Hepatocyte (in vitro differentiated cells): Measurements from ENCODE around the gene CSF1R. TPM values are rescaled to one million over a fixed set of nuclear protein-coding genes. Genes with fewer than 3 reads are reported as not detected.

Experiments
- DNase-seq: peaks from one replicate; pipeline ENCODE4 v3.0.0-alpha.2; 2016; ENCODE audit warnings: low spot score
- H2AFZ ChIP-seq: fragments of 200-600 bp; sonication (generic); 2 replicates; pipeline ENCODE4 v1.6.0; 2016; ENCODE audit warnings: antibody characterized with exemption, mild to moderate bottlenecking
- H3K27ac ChIP-seq: fragments of 200-600 bp; sonication (generic); 2 replicates; pipeline ENCODE4 v1.5.1; 2016; ENCODE audit warnings: mild to moderate bottlenecking
- H3K27me3 ChIP-seq: fragments of 200-600 bp; sonication (generic); 2 replicates; pipeline ENCODE4 v1.6.1; 2016
- H3K36me3 ChIP-seq: fragments of 200-600 bp; sonication (generic); replicated peaks from 2 replicates; pipeline ENCODE4 v1.5.1; 2016; ENCODE audit warnings: low read depth; ENCODE audit not compliant: insufficient read depth
- H3K4me1 ChIP-seq: fragments of 200-600 bp; sonication (generic); 2 replicates; pipeline ENCODE4 v1.5.1; 2016; ENCODE audit warnings: mild to moderate bottlenecking, moderate library complexity; ENCODE audit not compliant: insufficient read depth
- H3K4me2 ChIP-seq: fragments of 200-600 bp; sonication (generic); 2 replicates; pipeline ENCODE4 v1.6.0; 2016
- H3K4me3 ChIP-seq: fragments of 200-600 bp; sonication (generic); 2 replicates; pipeline ENCODE4 v1.5.1; 2016; ENCODE audit warnings: mild to moderate bottlenecking
- H3K79me2 ChIP-seq: fragments of 200-600 bp; sonication (generic); 2 replicates; pipeline ENCODE4 v1.6.0; 2017; ENCODE audit warnings: mild to moderate bottlenecking
- H3K9me2 ChIP-seq: fragments of 200-600 bp; sonication (generic); replicated peaks from 2 replicates; pipeline ENCODE4 v1.6.0; 2017; ENCODE audit warnings: mild to moderate bottlenecking; ENCODE audit not compliant: insufficient read depth
- H3K9me3 ChIP-seq: fragments of 200-600 bp; sonication (generic); 2 replicates; pipeline ENCODE4 v1.5.1; 2016; ENCODE audit warnings: low read depth, mild to moderate bottlenecking
- H4K20me1 ChIP-seq: fragments of 200-600 bp; sonication (generic); 2 replicates; pipeline ENCODE4 v1.6.0; 2016; ENCODE audit warnings: mild to moderate bottlenecking; ENCODE audit not compliant: insufficient read depth, poor library complexity, severe bottlenecking
- EZH2 ChIP-seq: fragments of 200-600 bp; sonication (generic); IDR thresholded peaks from 2 replicates; pipeline ENCODE4 v1.6.1; 2016; ENCODE audit warnings: antibody characterized with exemption, mild to moderate bottlenecking, borderline replicate concordance
- EZH2phosphoT487 ChIP-seq: fragments of 200-600 bp; sonication (generic); IDR thresholded peaks from one replicate; pipeline ENCODE4 v1.6.1; 2018; ENCODE audit warnings: antibody characterized with exemption, mild to moderate bottlenecking, low read depth, moderate library complexity; ENCODE audit not compliant: unreplicated experiment, severe bottlenecking
- WGBS: methylation state at CpG from one replicate; pipeline ENCODE4 v1.1.6; 2016; ENCODE audit warnings: low lambda C conversion rate; ENCODE audit errors: missing lambda C conversion rate; 5-methylcytosine and 5-hydroxymethylcytosine counted together
- polyA plus RNA-seq: library from polyadenylated mRNA; unstranded; fragments of >200 nt; fragmentation: Nextera tagmentation; extraction: Ambion mirVana; gene quantifications from 2 replicates; pipeline ENCODE4 v1.2.1, GENCODE V29; 2016
- small RNA-seq: library from RNA; depleted of rRNA; stranded (forward); fragments of <200 nt; gene quantifications from one replicate; pipeline ENCODE3, GENCODE V24; 2014
- total RNA-seq: library from RNA; depleted of rRNA; stranded (reverse); fragments of >200 nt; gene quantifications from 2 replicates; pipeline ENCODE4 v1.2.3, GENCODE V29; 2014
- TF ChIP-seq, protein P1 (sequence below): fragments of 200-600 bp; sonication (generic); IDR thresholded peaks from 2 replicates; pipeline ENCODE4 v1.5.1; 2016; ENCODE audit warnings: antibody characterized with exemption, mild to moderate bottlenecking; ENCODE audit not compliant: poor library complexity

CSF1R gene
- total and polyA plus RNA-seq, 2 experiments from 2014 or later: 3.6 to 4.7 TPM

DNA sequence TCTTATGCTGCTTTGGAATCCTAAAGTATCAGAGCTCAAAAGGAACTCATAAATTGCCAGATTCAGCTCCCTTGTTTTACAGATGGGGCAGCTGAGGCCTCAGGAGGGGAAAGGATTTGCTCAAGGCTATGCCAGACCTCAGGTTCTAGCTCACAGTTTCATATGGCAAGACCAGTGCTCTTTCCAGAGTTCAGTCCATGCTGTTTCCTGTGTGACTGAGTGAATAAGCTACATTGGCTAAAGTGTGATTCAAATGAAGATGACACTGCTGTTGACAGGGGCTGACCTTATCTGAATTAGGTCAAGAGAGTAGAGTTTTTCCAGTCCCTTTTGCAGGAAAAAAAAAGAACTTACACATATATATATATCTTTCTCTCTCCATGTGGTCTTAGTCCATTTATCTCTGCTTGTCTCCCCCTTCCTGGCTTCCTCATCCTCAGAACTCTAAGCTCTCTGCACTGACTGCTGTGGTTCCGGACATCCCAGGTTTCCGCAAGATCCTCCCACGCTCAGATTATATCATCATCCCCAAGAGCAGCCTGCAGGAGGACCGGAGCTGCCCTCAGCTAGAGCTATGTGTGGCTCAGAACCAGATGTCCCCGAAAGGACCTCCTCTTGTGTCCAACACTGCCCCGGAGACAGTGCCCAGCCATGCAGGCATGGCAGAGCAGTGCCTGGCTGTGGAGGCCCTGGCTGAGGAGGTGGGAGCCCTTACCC, 76.5 kb downstream of the CSF1R start:
- Histone ChIP-seq H3K4me1 (peaks cover 4% of the 10 kb centered on the region), H3K4me3 (no peak overlapping the region), H3K27me3 (no peaks in the 10 kb centered on the region), H3K36me3 (peaks cover 7% of the 10 kb centered on the region), H2AFZ (no peak overlapping the region), H3K9me3 (no peaks in the 10 kb centered on the region), H3K27ac (no peak overlapping the region), H3K4me2 (no peak overlapping the region), H3K9me2 (no peaks in the 10 kb centered on the region), H3K79me2 (peaks cover 49% of the 10 kb centered on the region), H4K20me1 (no peaks in the 10 kb centered on the region)
- no peak for DNase-seq
- 90% methylated on average over 6 of the region's 6 CpGs for WGBS
- TF ChIP-seq EZH2: no peak
- TF ChIP-seq, protein P1, sequence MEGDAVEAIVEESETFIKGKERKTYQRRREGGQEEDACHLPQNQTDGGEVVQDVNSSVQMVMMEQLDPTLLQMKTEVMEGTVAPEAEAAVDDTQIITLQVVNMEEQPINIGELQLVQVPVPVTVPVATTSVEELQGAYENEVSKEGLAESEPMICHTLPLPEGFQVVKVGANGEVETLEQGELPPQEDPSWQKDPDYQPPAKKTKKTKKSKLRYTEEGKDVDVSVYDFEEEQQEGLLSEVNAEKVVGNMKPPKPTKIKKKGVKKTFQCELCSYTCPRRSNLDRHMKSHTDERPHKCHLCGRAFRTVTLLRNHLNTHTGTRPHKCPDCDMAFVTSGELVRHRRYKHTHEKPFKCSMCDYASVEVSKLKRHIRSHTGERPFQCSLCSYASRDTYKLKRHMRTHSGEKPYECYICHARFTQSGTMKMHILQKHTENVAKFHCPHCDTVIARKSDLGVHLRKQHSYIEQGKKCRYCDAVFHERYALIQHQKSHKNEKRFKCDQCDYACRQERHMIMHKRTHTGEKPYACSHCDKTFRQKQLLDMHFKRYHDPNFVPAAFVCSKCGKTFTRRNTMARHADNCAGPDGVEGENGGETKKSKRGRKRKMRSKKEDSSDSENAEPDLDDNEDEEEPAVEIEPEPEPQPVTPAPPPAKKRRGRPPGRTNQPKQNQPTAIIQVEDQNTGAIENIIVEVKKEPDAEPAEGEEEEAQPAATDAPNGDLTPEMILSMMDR: no peak

DNA sequence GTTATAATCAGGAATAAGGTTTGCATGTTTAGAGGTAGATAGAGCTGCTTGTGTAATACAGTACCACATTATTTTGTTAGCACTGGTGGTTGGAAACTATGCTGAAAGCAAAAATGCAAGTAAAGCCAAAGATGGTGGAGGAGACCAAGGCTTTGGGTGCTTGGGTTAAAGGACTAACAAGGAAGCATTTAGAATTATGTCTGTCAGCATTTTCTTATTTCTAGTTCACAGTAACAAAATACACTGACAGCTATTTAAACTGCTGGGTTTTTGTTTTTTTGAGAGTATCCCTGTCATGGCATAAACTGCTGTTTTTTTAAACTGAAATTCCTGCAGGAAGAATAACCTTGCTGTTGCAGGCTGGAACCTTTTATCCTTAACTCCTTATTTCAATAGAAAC, 79.3 kb downstream of the CSF1R start:
- H3K9me2 ChIP-seq: no peaks in the 10 kb centered on the region
- H2AFZ ChIP-seq: no peak overlapping the region
- no peak overlapping the region for H3K4me3 ChIP-seq
- no peaks in the 10 kb centered on the region for H3K9me3 ChIP-seq
- TF ChIP-seq EZH2 (no peak), EZH2phosphoT487 (no peak)
- TF ChIP-seq, protein P1: no peak
- H3K27me3 ChIP-seq: no peaks in the 10 kb centered on the region
- no peak overlapping the region for H3K27ac ChIP-seq
- H3K4me1 ChIP-seq: peaks cover 12% of the 10 kb centered on the region
- DNase-seq: no peak
- no peak overlapping the region for H3K4me2 ChIP-seq
- H3K36me3 ChIP-seq: peaks cover 4% of the 10 kb centered on the region
- H3K79me2 ChIP-seq: peaks cover 75% of the 10 kb centered on the region
- H4K20me1 ChIP-seq: peaks cover 21% of the 10 kb centered on the region

DNA sequence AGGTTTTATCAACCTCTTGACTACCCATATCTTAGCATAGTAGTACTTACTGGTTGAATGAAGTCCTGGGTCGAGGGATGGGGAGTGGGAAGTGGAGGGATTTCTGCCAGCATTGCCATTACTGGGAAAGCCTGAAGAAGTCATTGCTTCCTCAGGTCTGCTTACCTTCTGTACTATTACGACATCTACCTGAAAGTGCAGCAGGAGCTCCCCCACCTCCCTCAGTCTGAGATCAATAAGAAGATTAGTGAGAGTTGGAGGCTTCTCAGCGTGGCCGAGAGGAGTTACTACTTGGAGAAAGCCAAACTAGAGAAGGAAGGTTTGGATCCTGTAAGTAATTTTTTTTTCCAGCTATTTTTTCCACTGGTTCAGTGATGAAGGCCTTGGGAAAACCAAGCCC, 80.0 kb downstream of the CSF1R start:
- WGBS: 79% methylated on average over 4 of the region's 4 CpGs
- H3K27ac ChIP-seq: no peak overlapping the region
- H3K9me3 ChIP-seq: no peaks in the 10 kb centered on the region
- no peaks in the 10 kb centered on the region for H3K27me3 ChIP-seq
- H3K79me2 ChIP-seq: peaks cover 81% of the 10 kb centered on the region
- H3K4me2 ChIP-seq: no peak overlapping the region
- H3K4me3 ChIP-seq: no peak overlapping the region
- no peak overlapping the region for H2AFZ ChIP-seq
- H3K4me1 ChIP-seq: peaks cover 14% of the 10 kb centered on the region
- H3K9me2 ChIP-seq: no peaks in the 10 kb centered on the region
- TF ChIP-seq EZH2: no peak
- no peak for TF ChIP-seq EZH2phosphoT487
- TF ChIP-seq, protein P1: no peak
- peaks cover 4% of the 10 kb centered on the region for H3K36me3 ChIP-seq
- no peak for DNase-seq
- peaks cover 23% of the 10 kb centered on the region for H4K20me1 ChIP-seq

Small RNA genes lying within 50 kb of the gene (small RNA-seq; reads per million reads assigned to genes)
- gene RF00019: not detected

Other genes with a start within 250 kb of the CSF1R start
- gene PDE6A, start 141.8 kb downstream of the CSF1R start, total RNA-seq: 3.6 and 4.6 TPM in 2 replicates
- 3.7 and 3.9 TPM in 2 replicates for gene PDE6A, start 141.8 kb downstream of the CSF1R start, polyA plus RNA-seq
- gene SLC26A2, start 125.8 kb downstream of the CSF1R start, total RNA-seq: 160 TPM in 2 replicates
- gene SLC26A2, start 125.8 kb downstream of the CSF1R start, polyA plus RNA-seq: 33.7 and 45.7 TPM in 2 replicates
- 4.6 and 5.0 TPM in 2 replicates for gene TIGD6, start 85.9 kb downstream of the CSF1R start, total RNA-seq
- 4.5 and 4.6 TPM in 2 replicates for gene TIGD6, start 85.9 kb downstream of the CSF1R start, polyA plus RNA-seq
- gene HMGXB3, start 85.8 kb downstream of the CSF1R start, total RNA-seq: 32.8 and 47.5 TPM in 2 replicates
- 23.4 and 24.6 TPM in 2 replicates for gene HMGXB3, start 85.8 kb downstream of the CSF1R start, polyA plus RNA-seq
- gene PDGFRB, start 69.3 kb upstream of the CSF1R start, total RNA-seq: 36.8 and 55.1 TPM in 2 replicates
- 55.2 and 62.9 TPM in 2 replicates for gene PDGFRB, start 69.3 kb upstream of the CSF1R start, polyA plus RNA-seq
- 54.6 and 58.2 TPM in 2 replicates for gene CDX1, start 80.2 kb upstream of the CSF1R start, total RNA-seq
- gene CDX1, start 80.2 kb upstream of the CSF1R start, polyA plus RNA-seq: 43.3 and 46.9 TPM in 2 replicates
- 0.88 and 1.1 TPM in 2 replicates for gene SLC6A7, start 103.5 kb upstream of the CSF1R start, total RNA-seq
- gene SLC6A7, start 103.5 kb upstream of the CSF1R start, polyA plus RNA-seq: 0.39 and 0.99 TPM in 2 replicates
- 0.88 and 2.6 TPM in 2 replicates for gene CAMK2A, start 203.2 kb upstream of the CSF1R start, total RNA-seq
- gene CAMK2A, start 203.2 kb upstream of the CSF1R start, polyA plus RNA-seq: 1.0 and 1.2 TPM in 2 replicates
- gene ARSI, start 216.4 kb upstream of the CSF1R start, total RNA-seq: 18.4 and 27.9 TPM in 2 replicates
- 27.1 and 42.8 TPM in 2 replicates for gene ARSI, start 216.4 kb upstream of the CSF1R start, polyA plus RNA-seq